Vagina (tissue), 2 donors: ENCODE results near the gene RRP8.

Experiments
- POLR2A ChIP-seq, 2 donors: fragments of 450-650 bp; IDR thresholded peaks; one replicate each; pipeline ENCODE4 v1.6.1; 2017; ENCODE audit warnings: antibody characterized with exemption in 2 of 2, mild to moderate bottlenecking in 2 of 2, moderate library complexity in 2 of 2
- POLR2AphosphoS5 ChIP-seq, 2 donors: sonication (generic); formaldehyde crosslinking; IDR thresholded peaks; one replicate each; pipeline ENCODE4 v1.9.0; 2017; ENCODE audit warnings: antibody characterized with exemption in 2 of 2, mild to moderate bottlenecking in 2 of 2, low read depth in 1 of 2; ENCODE audit not compliant: insufficient read depth in 1 of 2

GRCh38 chr11:6611092-6611962 is 7.9 kb upstream of the RRP8 start:
- TF ChIP-seq POLR2A (IDR thresholded peaks at IDR 0.05) (no peak), POLR2AphosphoS5 (IDR thresholded peaks at IDR 0.05; ENCODE audit: insufficient read depth in 1 of 2, low read depth in 1 of 2) (no peak)
